ENCODE results near the gene SUSD2.

Gene SUSD2

GRCh38 chr22:24138649-24139420, 42.5 kb upstream of the SUSD2 start (continued):
- TF ChIP-seq TSHZ2 (CRISPR knock-in tag; IDR thresholded peaks at IDR 0.05), result peak; percentile 47; the same call in 1 of the 2 replicates

GRCh38 chr22:24140357-24140756, 40.9 kb upstream of the SUSD2 start:
- TF ChIP-seq POU6F1 (CRISPR knock-in tag; IDR thresholded peaks at IDR 0.05; ENCODE audit: borderline replicate concordance, low read depth) (no peak), GLIS3 (CRISPR knock-in tag; IDR thresholded peaks at IDR 0.05) (no peak), TSHZ2 (CRISPR knock-in tag; IDR thresholded peaks at IDR 0.05) (no peak), ZC3H10 (CRISPR knock-in tag; IDR thresholded peaks at IDR 0.05) (no peak), TCF4 (CRISPR knock-in tag; IDR thresholded peaks at IDR 0.05; ENCODE audit: borderline replicate concordance) (no peak), ZFP3 (CRISPR knock-in tag; IDR thresholded peaks at IDR 0.05) (no peak), ZNF8 (CRISPR knock-in tag; IDR thresholded peaks at IDR 0.05) (no peak), ZNF70 (CRISPR knock-in tag; IDR thresholded peaks at IDR 0.05) (no peak), RARB (CRISPR knock-in tag; IDR thresholded peaks at IDR 0.05) (no peak), TOX (CRISPR knock-in tag; IDR thresholded peaks at IDR 0.05; ENCODE audit: borderline replicate concordance) (no peak), PPARA (CRISPR knock-in tag; IDR thresholded peaks at IDR 0.05; ENCODE audit: borderline replicate concordance) (no peak), ARNTL (CRISPR knock-in tag; IDR thresholded peaks at IDR 0.05; ENCODE audit: borderline replicate concordance, low read depth) (no peak), PATZ1 (CRISPR knock-in tag; IDR thresholded peaks at IDR 0.05; ENCODE audit: borderline replicate concordance) (no peak), OSR1 (CRISPR knock-in tag; IDR thresholded peaks at IDR 0.05) (no peak), ESRRG (CRISPR knock-in tag; IDR thresholded peaks at IDR 0.05) (no peak), CSDC2 (CRISPR knock-in tag; IDR thresholded peaks at IDR 0.05) (no peak)
- ATAC-seq, result no peak

GRCh38 chr22:24141586-24141985, 39.7 kb upstream of the SUSD2 start:
- no peak for TF ChIP-seq RARB (CRISPR knock-in tag; IDR thresholded peaks at IDR 0.05)
- no peak for TF ChIP-seq TSHZ2 (CRISPR knock-in tag; IDR thresholded peaks at IDR 0.05)
- TF ChIP-seq ESRRG (CRISPR knock-in tag; IDR thresholded peaks at IDR 0.05), result no peak
- TF ChIP-seq CREB5 (CRISPR knock-in tag; IDR thresholded peaks at IDR 0.05; ENCODE audit: low read depth), result no peak
- TF ChIP-seq ZNF8 (CRISPR knock-in tag; IDR thresholded peaks at IDR 0.05), result no peak
- no peak for ATAC-seq

All from SK-N-SH treated with all-trans-retinoic acid at 6 μM for 48 hours (cell line).